ENCODE results near the gene SFXN3. TPM values are rescaled to one million over a fixed set of nuclear protein-coding genes. Genes with fewer than 3 reads are reported as not detected.
"Not testable (repeated sequence)": the region's sequence is repeated elsewhere in the genome, so short reads cannot be mapped to it uniquely, and the experiment has no call there.

The SFXN3 gene
- total RNA-seq, 4 donors from 2014 or later, result 3.9 to 30.7 (median 9.4) TPM

DNA sequence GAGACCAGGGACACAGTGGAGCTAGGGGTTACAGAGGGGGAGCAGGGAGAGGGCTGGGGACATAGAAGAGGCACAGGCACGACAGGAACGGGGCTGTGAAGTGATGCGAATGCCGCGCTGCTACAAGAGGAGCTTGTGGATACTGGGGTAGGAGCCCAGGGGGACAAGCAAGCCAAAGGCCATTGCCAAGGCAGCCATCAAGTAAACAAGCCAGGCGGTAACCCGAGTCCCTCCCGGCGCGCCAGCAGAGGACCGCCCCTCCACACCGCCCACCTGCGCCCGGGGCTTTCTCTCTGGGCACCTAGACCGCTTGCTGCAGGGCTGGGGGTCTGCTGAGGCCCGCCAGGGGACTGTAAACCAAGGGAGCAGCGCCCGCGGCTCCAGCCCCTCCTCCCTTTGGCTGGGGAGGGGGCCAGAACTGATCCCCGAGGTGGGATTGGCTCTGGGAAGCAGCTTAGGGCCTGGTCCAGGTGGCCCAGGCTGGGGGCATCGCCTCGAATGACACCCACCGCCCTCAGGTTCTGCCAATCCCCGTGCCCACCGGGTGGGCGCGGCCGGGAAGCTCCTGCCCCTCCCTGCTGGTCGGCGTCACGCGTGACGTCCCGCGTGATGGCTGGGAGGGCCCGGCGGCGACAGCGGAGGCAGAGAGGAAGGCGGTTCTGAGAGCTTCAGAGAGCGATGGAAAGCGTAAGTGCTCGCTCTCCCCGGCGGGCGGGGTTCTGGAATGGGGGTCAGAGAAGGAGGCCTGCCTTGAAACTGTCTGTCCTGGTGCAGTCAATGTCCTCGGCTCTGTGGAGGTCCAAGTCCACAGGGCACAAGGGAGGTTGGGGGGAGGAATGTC, 982 bp downstream of the SFXN3 start:
- DNase-seq, result no peak
- H3K27me3 ChIP-seq, result peaks cover 0 to 21% (median 0%) of the 10 kb centered on the region in 4 donors
- H3K4me3 ChIP-seq, result peak overlapping the region; percentile 41 to 81 (median 72)
- peaks cover 18 to 58% (median 20%) of the 10 kb centered on the region in 3 donors for H3K4me1 ChIP-seq
- no peaks in the 10 kb centered on the region for H3K9me3 ChIP-seq
- TF ChIP-seq, protein P1, sequence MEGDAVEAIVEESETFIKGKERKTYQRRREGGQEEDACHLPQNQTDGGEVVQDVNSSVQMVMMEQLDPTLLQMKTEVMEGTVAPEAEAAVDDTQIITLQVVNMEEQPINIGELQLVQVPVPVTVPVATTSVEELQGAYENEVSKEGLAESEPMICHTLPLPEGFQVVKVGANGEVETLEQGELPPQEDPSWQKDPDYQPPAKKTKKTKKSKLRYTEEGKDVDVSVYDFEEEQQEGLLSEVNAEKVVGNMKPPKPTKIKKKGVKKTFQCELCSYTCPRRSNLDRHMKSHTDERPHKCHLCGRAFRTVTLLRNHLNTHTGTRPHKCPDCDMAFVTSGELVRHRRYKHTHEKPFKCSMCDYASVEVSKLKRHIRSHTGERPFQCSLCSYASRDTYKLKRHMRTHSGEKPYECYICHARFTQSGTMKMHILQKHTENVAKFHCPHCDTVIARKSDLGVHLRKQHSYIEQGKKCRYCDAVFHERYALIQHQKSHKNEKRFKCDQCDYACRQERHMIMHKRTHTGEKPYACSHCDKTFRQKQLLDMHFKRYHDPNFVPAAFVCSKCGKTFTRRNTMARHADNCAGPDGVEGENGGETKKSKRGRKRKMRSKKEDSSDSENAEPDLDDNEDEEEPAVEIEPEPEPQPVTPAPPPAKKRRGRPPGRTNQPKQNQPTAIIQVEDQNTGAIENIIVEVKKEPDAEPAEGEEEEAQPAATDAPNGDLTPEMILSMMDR (IDR thresholded peaks at IDR 0.05), result no peak
- TF ChIP-seq POLR2A (IDR thresholded peaks at IDR 0.05), result peak in 2 of 4 donors; percentile 36 to 73
- 0 to 1% methylated on average over 8 to 19 of the region's 47 CpGs for WGBS, 2 donors
- peak overlapping the region; percentile 82 to 99 (median 98) for H3K27ac ChIP-seq
- intact Hi-C loops (cut with DNase I), result no loop called here
- peaks cover 6 to 25% (median 20%) of the 10 kb centered on the region in 3 donors for H3K36me3 ChIP-seq

DNA sequence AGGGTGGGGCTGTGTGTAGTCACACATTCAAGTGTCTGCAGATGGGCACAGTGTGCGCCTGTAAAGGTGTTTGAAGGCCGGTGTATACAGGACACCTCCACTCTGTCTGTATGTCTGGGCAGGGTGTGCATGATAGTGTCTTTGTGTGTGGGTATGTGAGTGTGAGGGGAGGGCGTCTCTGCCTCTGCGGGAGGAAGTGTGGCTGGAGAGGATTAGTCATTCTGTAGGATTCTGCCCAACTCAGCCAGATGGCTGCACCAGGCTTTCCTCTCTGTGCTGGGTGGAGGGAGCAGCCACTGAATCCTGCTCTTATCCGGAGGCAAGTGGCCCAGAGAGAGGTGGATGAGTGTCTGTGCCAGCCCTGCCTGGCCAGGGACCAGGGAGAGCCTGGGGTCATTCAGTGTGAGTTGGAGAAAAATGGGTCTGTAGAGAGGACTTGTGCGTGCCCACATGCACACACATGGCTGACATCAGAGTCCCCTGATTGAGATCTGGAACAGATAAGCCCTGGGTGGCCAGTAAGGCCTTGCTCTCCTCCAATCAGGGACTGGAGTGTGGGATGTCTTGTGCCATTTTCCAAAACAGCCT, 1.7 kb downstream of the SFXN3 start:
- 8 to 17% methylated on average over 3 to 5 of the region's 6 CpGs for WGBS, 2 donors
- H3K9me3 ChIP-seq, result no peaks in the 10 kb centered on the region
- H3K27ac ChIP-seq, result peak overlapping the region; percentile 82 to 99 (median 98)
- H3K27me3 ChIP-seq, result peaks cover 0 to 21% (median 0%) of the 10 kb centered on the region in 4 donors
- H3K4me1 ChIP-seq, result peaks cover 18 to 58% (median 20%) of the 10 kb centered on the region in 3 donors
- no peak for DNase-seq
- peak overlapping the region; percentile 41 to 81 (median 72) for H3K4me3 ChIP-seq
- TF ChIP-seq, protein P1 (IDR thresholded peaks at IDR 0.05), result no peak
- TF ChIP-seq POLR2A (IDR thresholded peaks at IDR 0.05), result no peak
- intact Hi-C loops (cut with DNase I), result no loop called here
- H3K36me3 ChIP-seq, result peaks cover 6 to 32% (median 26%) of the 10 kb centered on the region in 3 donors

DNA sequence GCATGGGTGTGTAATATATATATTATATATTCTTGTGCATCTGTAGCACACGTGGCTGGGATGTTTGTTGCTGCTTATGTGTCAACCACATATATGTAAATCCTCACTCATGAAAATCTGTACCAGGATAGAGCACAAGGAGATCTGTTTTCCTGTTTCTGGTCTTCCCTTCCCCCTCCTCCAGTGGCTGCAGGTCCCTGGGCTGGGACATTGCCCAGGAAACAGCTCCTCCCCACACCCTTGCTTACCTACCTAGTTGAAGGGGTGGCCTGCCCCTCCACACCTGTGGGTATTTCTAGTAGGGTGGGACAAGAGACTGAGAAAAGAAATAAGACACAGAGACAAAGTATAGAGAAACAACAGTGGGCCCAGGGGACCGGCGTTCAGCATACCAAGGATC, 2.2 kb downstream of the SFXN3 start:
- intact Hi-C loops (cut with DNase I), result no loop called here
- Histone ChIP-seq H3K9me3 (no peaks in the 10 kb centered on the region), H3K27ac (peak overlapping the region; percentile 82 to 99 (median 98)), H3K4me3 (peak overlapping the region in 2 of 4 donors; percentile 71 to 81), H3K27me3 (peaks cover 0 to 21% (median 0%) of the 10 kb centered on the region in 4 donors), H3K36me3 (peaks cover 6 to 38% (median 31%) of the 10 kb centered on the region in 3 donors), H3K4me1 (peaks cover 18 to 58% (median 20%) of the 10 kb centered on the region in 3 donors)
- TF ChIP-seq, protein P1 (IDR thresholded peaks at IDR 0.05), result no peak
- TF ChIP-seq POLR2A (IDR thresholded peaks at IDR 0.05), result no peak
- no peak for DNase-seq
- 61 to 78% methylated on average over 3 of the region's 3 CpGs for WGBS, 2 donors

DNA sequence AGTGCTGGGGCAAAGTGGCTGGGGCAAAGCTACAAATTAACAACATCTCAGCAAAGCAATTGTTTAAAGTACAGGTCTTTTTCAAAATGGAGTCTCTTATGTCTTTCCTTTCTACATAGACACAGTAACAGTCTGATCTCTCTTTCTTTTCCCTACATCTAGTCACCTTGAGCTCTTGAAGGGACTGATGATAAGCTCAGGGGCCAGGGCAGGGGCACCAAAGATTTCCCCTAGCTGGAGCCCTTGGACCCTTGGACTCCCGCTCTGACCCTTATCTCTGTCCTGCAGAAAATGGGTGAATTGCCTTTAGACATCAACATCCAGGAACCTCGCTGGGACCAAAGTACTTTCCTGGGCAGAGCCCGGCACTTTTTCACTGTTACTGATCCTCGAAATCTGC, 3.4 kb downstream of the SFXN3 start:
- H3K27ac ChIP-seq; H3K9me3 ChIP-seq; H3K4me3 ChIP-seq; DNase-seq; intact Hi-C loops (cut with DNase I): not testable (repeated sequence)
- peaks cover 6 to 49% (median 34%) of the 10 kb centered on the region in 3 donors for H3K36me3 ChIP-seq
- peaks cover 0 to 13% (median 0%) of the 10 kb centered on the region in 4 donors for H3K27me3 ChIP-seq
- peaks cover 18 to 49% (median 20%) of the 10 kb centered on the region in 3 donors for H3K4me1 ChIP-seq
- 96 to 100% methylated on average over 1 to 4 of the region's 4 CpGs for WGBS, 2 donors

DNA sequence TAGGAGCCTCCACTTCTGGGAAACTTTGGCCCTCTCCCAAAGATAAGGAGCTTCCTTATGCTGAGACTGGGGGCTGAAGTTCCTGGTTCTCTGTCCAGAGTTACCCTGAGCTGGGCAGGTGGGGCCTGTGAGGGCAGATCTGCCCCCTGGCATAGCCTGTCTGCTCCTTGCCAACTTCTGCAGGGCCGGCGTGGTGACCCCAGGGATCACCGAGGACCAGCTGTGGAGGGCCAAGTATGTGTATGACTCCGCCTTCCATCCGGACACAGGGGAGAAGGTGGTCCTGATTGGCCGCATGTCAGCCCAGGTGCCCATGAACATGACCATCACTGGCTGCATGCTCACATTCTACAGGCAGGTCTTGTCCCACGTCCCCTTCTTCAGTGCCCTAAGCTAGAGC, 4.3 kb downstream of the SFXN3 start:
- no peaks in the 10 kb centered on the region for H3K9me3 ChIP-seq
- peaks cover 0 to 4% (median 0%) of the 10 kb centered on the region in 4 donors for H3K27me3 ChIP-seq
- no peak for TF ChIP-seq POLR2A (IDR thresholded peaks at IDR 0.05)
- TF ChIP-seq, protein P1 (IDR thresholded peaks at IDR 0.05), result no peak
- H3K27ac ChIP-seq, result no peak overlapping the region
- H3K4me1 ChIP-seq, result peaks cover 16 to 43% (median 19%) of the 10 kb centered on the region in 3 donors
- no peak for DNase-seq
- peaks cover 6 to 58% (median 37%) of the 10 kb centered on the region in 3 donors for H3K36me3 ChIP-seq
- no CpG with 5 or more reads among the region's 7 CpGs for WGBS, 2 donors
- intact Hi-C loops (cut with DNase I), result no loop called here
- no peak overlapping the region for H3K4me3 ChIP-seq

All from esophagus squamous epithelium (tissue), 5 donors.